GM23338 (cell line): Measurements from ENCODE around the gene ZNF10. TPM values are rescaled to one million over a fixed set of nuclear protein-coding genes. Genes with fewer than 3 reads are reported as not detected.

Experiments
- ATAC-seq: fragments of 200-7000 bp; cut with Tn5 transposase; 3 replicates; pipeline ENCODE4 v1.9.1; 2020
- DNase-seq: peaks from one replicate; pipeline ENCODE4 v3.0.0-alpha.2; 2015; ENCODE audit warnings: low spot score
- H2AFZ ChIP-seq: fragments of 200-600 bp; sonication (generic); 2 replicates; pipeline ENCODE4 v1.8.0; 2016; ENCODE audit warnings: antibody characterized with exemption, mild to moderate bottlenecking, moderate library complexity
- H3F3A ChIP-seq: fragments of 200-600 bp; sonication (generic); replicated peaks from 2 replicates; pipeline ENCODE4 v1.8.0; 2017; ENCODE audit warnings: antibody characterized with exemption, mixed run types, low read depth
- H3K27ac ChIP-seq: fragments of 200-600 bp; sonication (generic); 2 replicates; pipeline ENCODE4 v1.6.1; 2016; ENCODE audit warnings: low read depth
- H3K27me3 ChIP-seq: fragments of 200-600 bp; sonication (generic); 2 replicates; pipeline ENCODE4 v1.8.0; 2016; ENCODE audit warnings: mild to moderate bottlenecking, mixed run types, moderate library complexity; ENCODE audit not compliant: insufficient read depth
- H3K36me3 ChIP-seq: fragments of 200-600 bp; sonication (generic); 2 replicates; pipeline ENCODE4 v1.8.0; 2016; ENCODE audit warnings: mild to moderate bottlenecking; ENCODE audit not compliant: insufficient read depth
- H3K4me1 ChIP-seq: fragments of 200-600 bp; sonication (generic); 2 replicates; pipeline ENCODE4 v1.8.0; 2016; ENCODE audit warnings: mild to moderate bottlenecking, moderate library complexity; ENCODE audit not compliant: insufficient read depth
- H3K4me2 ChIP-seq: fragments of 200-600 bp; sonication (generic); 2 replicates; pipeline ENCODE4 v1.7.1; 2017; ENCODE audit warnings: mixed run types
- H3K4me3 ChIP-seq: fragments of 200-600 bp; sonication (generic); 2 replicates; pipeline ENCODE4 v1.6.1; 2016; ENCODE audit warnings: mixed run types
- H3K79me2 ChIP-seq: fragments of 200-600 bp; sonication (generic); replicated peaks from 2 replicates; pipeline ENCODE4 v1.8.0; 2017; ENCODE audit warnings: mild to moderate bottlenecking; ENCODE audit not compliant: insufficient read depth
- H3K9me2 ChIP-seq: fragments of 200-600 bp; sonication (generic); 2 replicates; pipeline ENCODE4 v1.8.0; 2017; ENCODE audit not compliant: insufficient read depth
- H4K20me1 ChIP-seq: fragments of 200-600 bp; sonication (generic); replicated peaks from 2 replicates; pipeline ENCODE4 v1.8.0; 2017; ENCODE audit warnings: mild to moderate bottlenecking; ENCODE audit not compliant: insufficient read depth
- H3K27ac Mint-ChIP-seq: 2 replicates; pipeline ENCODE4 v1.8.0; 2020; ENCODE audit warnings: inconsistent platforms, mild to moderate bottlenecking, moderate library complexity, mixed read lengths
- H3K27me3 Mint-ChIP-seq: 3 replicates; pipeline ENCODE4 v1.8.0; 2022; ENCODE audit warnings: low read depth, mild to moderate bottlenecking, moderate library complexity, mixed read lengths, inconsistent platforms; ENCODE audit not compliant: insufficient read depth, poor library complexity
- H3K36me3 Mint-ChIP-seq: 3 replicates; pipeline ENCODE4 v1.8.0; 2021; ENCODE audit warnings: low read depth, mild to moderate bottlenecking, inconsistent platforms, moderate library complexity, mixed read lengths
- H3K4me1 Mint-ChIP-seq: 3 replicates; pipeline ENCODE4 v1.8.0; 2020; ENCODE audit warnings: mild to moderate bottlenecking, inconsistent platforms, mixed read lengths
- H3K4me3 Mint-ChIP-seq: 3 replicates; pipeline ENCODE4 v1.8.0; 2021; ENCODE audit warnings: moderate library complexity, mild to moderate bottlenecking, inconsistent platforms, mixed read lengths
- H3K9me3 Mint-ChIP-seq: 3 replicates; pipeline ENCODE4 v1.8.0; 2020; ENCODE audit warnings: moderate library complexity, mild to moderate bottlenecking, inconsistent platforms, mixed read lengths
- EZH2 ChIP-seq: fragments of 200-600 bp; sonication (generic); IDR thresholded peaks from one replicate; pipeline ENCODE4 v1.8.0; 2017; ENCODE audit warnings: antibody characterized with exemption, mild to moderate bottlenecking, low read depth; ENCODE audit not compliant: unreplicated experiment
- JUNB ChIP-seq: IDR thresholded peaks from one replicate; pipeline ENCODE4 v1.6.1; 2016; ENCODE audit warnings: antibody characterized with exemption; ENCODE audit not compliant: unreplicated experiment
- POLR2AphosphoS5 ChIP-seq: IDR thresholded peaks from 2 replicates; pipeline ENCODE4 v1.6.1; 2016; ENCODE audit warnings: antibody characterized with exemption, low read depth
- ZNF114 ChIP-seq: fragments of 250-450 bp; sonication (Bioruptor Pico); IDR thresholded peaks from 2 replicates; pipeline ENCODE4 v1.5.0; 2020; ENCODE audit warnings: mild to moderate bottlenecking, moderate library complexity
- polyA plus RNA-seq: library from polyadenylated mRNA; unstranded; fragments of >200 nt; fragmentation: Nextera tagmentation; extraction: Ambion mirVana; gene quantifications from 2 replicates; pipeline ENCODE4 v1.2.1, GENCODE V29; 2016
- total RNA-seq: library from RNA; depleted of rRNA; stranded (reverse); fragments of >200 nt; shearing (Covaris generic); gene quantifications from 2 replicates; pipeline ENCODE4 v1.2.3, GENCODE V29; 2014
- TF ChIP-seq, protein P1 (sequence below), 2 experiments: fragments of 200-600 bp in 1 of 2; sonication (generic) in 1 of 2; conservative IDR thresholded peaks; 2 replicates each; pipeline versions ENCODE4 v1.5.1 to v1.6.1; 2016 to 2017; ENCODE audit warnings: antibody characterized with exemption in 2 of 2, low read depth in 2 of 2, mild to moderate bottlenecking in 2 of 2, moderate library complexity in 1 of 2
- TF ChIP-seq, protein P2 (sequence below): IDR thresholded peaks from 2 replicates; pipeline ENCODE4 v1.6.1; 2016; ENCODE audit warnings: antibody characterized with exemption
- TF ChIP-seq, protein P3 (sequence below): fragments of 250-450 bp; sonication (Bioruptor Pico); IDR thresholded peaks from 2 replicates; pipeline ENCODE4 v1.5.0; 2020; ENCODE audit warnings: mild to moderate bottlenecking, moderate library complexity

Gene ZNF10
- total and polyA plus RNA-seq, 2 experiments from 2014 or later: 8.2 to 18.5 TPM

DNA sequence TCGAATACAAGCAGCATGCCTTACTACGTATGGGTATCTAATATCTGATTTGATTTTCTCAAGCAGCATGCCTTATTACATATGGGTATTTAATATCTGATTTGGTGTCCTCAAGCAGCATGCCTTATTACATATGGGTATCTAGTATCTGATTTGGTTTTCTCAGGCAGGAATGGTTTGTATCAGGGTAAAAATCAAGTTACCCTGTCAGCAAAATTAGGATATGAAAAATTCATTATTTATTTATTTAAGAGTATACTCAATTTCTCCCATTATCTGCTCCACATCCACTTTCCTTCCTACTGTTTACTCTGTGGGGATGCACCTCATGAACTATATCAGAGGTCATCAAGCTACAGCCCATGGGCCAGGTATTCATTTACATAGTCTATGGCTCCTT lies 22.3 kb upstream of the ZNF10 start:
- H3K9me2 ChIP-seq: no peaks in the 10 kb centered on the region
- peaks cover 15% of the 10 kb centered on the region; the same call in 1 of the 2 replicates for H3K79me2 ChIP-seq
- ATAC-seq: no peak
- H3K27ac ChIP-seq: no peak overlapping the region
- H4K20me1 ChIP-seq: no peaks in the 10 kb centered on the region
- Mint-ChIP-seq H3K4me1 (no peaks in the 10 kb centered on the region), H3K4me3 (no peak overlapping the region), H3K36me3 (peaks cover 96% of the 10 kb centered on the region), H3K9me3 (peaks cover 96% of the 10 kb centered on the region), H3K27ac (no peak overlapping the region), H3K27me3 (peaks cover 4% of the 10 kb centered on the region)
- no peak for DNase-seq
- peaks cover 79% of the 10 kb centered on the region for H3K36me3 ChIP-seq
- no peak overlapping the region for H3K4me2 ChIP-seq
- TF ChIP-seq ZNF114 (CRISPR knock-in tag): no peak
- no peak overlapping the region for H2AFZ ChIP-seq
- H3F3A ChIP-seq: no peaks in the 10 kb centered on the region
- H3K4me1 ChIP-seq: no peaks in the 10 kb centered on the region
- no peak overlapping the region for H3K4me3 ChIP-seq
- no peaks in the 10 kb centered on the region for H3K27me3 ChIP-seq

DNA sequence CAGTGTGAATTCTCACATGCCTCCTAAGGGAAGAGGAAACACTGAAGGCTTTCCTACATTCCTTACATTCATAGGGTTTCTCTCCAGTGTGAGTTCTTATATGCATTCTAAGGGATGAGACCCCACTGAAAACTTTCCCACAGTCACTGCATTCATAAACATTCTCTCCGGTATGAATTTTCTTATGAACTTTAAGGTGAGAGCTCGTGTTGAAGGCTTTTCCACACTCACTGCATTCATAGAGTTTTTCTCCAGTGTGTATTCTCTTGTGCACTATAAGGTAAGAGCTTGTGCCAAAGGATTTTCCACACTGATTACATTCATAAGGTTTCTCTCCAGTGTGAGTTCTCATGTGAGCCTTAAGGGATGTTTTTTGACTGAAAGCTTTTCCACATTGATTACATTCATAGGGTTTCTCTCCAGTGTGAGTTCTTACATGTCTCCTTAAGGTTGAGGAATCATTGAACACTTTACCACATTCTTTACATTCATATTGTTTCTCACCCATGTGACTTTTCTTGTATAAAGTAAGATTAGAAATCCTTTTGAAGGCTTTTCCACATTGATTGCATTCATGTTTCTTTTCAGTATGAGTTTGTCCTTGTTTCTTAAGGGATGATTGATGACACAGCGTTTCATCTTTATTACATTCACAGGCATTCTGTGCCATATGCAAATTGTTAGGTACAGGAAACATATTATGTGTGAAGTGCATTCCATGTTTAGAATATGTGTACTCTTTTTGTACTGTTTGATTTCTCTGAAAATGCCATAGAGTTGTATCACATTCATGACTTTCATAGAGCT lies 9.8 kb upstream of the ZNF10 start:
- H3K36me3 Mint-ChIP-seq: peaks cover 98% of the 10 kb centered on the region
- H3K4me3 Mint-ChIP-seq: no peak overlapping the region
- Histone ChIP-seq H3K27ac (no peak overlapping the region), H3K4me2 (no peak overlapping the region), H3K79me2 (peaks cover 59% of the 10 kb centered on the region), H4K20me1 (no peaks in the 10 kb centered on the region), H3K27me3 (no peaks in the 10 kb centered on the region), H3K36me3 (peaks cover 89% of the 10 kb centered on the region), H3K4me3 (peak overlapping the region; percentile 2; the same call in 1 of the 2 replicates), H3K9me2 (no peaks in the 10 kb centered on the region), H3F3A (no peaks in the 10 kb centered on the region), H2AFZ (no peak overlapping the region), H3K4me1 (no peaks in the 10 kb centered on the region)
- H3K9me3 Mint-ChIP-seq: peaks cover 97% of the 10 kb centered on the region
- H3K27me3 Mint-ChIP-seq: peaks cover 9% of the 10 kb centered on the region
- no peak for ATAC-seq
- no peak overlapping the region for H3K27ac Mint-ChIP-seq
- no peaks in the 10 kb centered on the region for H3K4me1 Mint-ChIP-seq
- DNase-seq: peak; percentile 1
- TF ChIP-seq, protein P1, sequence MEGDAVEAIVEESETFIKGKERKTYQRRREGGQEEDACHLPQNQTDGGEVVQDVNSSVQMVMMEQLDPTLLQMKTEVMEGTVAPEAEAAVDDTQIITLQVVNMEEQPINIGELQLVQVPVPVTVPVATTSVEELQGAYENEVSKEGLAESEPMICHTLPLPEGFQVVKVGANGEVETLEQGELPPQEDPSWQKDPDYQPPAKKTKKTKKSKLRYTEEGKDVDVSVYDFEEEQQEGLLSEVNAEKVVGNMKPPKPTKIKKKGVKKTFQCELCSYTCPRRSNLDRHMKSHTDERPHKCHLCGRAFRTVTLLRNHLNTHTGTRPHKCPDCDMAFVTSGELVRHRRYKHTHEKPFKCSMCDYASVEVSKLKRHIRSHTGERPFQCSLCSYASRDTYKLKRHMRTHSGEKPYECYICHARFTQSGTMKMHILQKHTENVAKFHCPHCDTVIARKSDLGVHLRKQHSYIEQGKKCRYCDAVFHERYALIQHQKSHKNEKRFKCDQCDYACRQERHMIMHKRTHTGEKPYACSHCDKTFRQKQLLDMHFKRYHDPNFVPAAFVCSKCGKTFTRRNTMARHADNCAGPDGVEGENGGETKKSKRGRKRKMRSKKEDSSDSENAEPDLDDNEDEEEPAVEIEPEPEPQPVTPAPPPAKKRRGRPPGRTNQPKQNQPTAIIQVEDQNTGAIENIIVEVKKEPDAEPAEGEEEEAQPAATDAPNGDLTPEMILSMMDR (conservative IDR thresholded peaks at IDR 0.05; ENCODE audit: low read depth in 2 of 2): no peak
- TF ChIP-seq POLR2AphosphoS5 (no peak), EZH2 (no peak), JUNB (no peak), ZNF114 (CRISPR knock-in tag) (no peak)
- TF ChIP-seq, protein P2, sequence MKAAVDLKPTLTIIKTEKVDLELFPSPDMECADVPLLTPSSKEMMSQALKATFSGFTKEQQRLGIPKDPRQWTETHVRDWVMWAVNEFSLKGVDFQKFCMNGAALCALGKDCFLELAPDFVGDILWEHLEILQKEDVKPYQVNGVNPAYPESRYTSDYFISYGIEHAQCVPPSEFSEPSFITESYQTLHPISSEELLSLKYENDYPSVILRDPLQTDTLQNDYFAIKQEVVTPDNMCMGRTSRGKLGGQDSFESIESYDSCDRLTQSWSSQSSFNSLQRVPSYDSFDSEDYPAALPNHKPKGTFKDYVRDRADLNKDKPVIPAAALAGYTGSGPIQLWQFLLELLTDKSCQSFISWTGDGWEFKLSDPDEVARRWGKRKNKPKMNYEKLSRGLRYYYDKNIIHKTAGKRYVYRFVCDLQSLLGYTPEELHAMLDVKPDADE: no peak
- TF ChIP-seq, protein P3, sequence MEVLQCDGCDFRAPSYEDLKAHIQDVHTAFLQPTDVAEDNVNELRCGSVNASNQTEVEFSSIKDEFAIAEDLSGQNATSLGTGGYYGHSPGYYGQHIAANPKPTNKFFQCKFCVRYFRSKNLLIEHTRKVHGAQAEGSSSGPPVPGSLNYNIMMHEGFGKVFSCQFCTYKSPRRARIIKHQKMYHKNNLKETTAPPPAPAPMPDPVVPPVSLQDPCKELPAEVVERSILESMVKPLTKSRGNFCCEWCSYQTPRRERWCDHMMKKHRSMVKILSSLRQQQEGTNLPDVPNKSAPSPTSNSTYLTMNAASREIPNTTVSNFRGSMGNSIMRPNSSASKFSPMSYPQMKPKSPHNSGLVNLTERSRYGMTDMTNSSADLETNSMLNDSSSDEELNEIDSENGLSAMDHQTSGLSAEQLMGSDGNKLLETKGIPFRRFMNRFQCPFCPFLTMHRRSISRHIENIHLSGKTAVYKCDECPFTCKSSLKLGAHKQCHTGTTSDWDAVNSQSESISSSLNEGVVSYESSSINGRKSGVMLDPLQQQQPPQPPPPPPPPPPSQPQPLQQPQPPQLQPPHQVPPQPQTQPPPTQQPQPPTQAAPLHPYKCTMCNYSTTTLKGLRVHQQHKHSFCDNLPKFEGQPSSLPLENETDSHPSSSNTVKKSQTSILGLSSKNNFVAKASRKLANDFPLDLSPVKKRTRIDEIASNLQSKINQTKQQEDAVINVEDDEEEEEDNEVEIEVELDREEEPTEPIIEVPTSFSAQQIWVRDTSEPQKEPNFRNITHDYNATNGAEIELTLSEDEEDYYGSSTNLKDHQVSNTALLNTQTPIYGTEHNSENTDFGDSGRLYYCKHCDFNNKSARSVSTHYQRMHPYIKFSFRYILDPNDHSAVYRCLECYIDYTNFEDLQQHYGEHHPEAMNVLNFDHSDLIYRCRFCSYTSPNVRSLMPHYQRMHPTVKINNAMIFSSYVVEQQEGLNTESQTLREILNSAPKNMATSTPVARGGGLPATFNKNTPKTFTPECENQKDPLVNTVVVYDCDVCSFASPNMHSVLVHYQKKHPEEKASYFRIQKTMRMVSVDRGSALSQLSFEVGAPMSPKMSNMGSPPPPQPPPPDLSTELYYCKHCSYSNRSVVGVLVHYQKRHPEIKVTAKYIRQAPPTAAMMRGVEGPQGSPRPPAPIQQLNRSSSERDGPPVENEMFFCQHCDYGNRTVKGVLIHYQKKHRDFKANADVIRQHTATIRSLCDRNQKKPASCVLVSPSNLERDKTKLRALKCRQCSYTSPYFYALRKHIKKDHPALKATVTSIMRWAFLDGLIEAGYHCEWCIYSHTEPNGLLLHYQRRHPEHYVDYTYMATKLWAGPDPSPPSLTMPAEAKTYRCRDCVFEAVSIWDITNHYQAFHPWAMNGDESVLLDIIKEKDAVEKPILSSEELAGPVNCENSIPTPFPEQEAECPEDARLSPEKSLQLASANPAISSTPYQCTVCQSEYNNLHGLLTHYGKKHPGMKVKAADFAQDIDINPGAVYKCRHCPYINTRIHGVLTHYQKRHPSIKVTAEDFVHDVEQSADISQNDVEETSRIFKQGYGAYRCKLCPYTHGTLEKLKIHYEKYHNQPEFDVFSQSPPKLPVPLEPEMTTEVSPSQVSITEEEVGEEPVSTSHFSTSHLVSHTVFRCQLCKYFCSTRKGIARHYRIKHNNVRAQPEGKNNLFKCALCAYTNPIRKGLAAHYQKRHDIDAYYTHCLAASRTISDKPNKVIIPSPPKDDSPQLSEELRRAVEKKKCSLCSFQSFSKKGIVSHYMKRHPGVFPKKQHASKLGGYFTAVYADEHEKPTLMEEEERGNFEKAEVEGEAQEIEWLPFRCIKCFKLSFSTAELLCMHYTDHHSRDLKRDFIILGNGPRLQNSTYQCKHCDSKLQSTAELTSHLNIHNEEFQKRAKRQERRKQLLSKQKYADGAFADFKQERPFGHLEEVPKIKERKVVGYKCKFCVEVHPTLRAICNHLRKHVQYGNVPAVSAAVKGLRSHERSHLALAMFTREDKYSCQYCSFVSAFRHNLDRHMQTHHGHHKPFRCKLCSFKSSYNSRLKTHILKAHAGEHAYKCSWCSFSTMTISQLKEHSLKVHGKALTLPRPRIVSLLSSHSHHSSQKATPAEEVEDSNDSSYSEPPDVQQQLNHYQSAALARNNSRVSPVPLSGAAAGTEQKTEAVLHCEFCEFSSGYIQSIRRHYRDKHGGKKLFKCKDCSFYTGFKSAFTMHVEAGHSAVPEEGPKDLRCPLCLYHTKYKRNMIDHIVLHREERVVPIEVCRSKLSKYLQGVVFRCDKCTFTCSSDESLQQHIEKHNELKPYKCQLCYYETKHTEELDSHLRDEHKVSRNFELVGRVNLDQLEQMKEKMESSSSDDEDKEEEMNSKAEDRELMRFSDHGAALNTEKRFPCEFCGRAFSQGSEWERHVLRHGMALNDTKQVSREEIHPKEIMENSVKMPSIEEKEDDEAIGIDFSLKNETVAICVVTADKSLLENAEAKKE (CRISPR knock-in tag): no peak
